Mucosa of stomach (tissue), 1 donor: ENCODE measurements around the gene PSME2.

Source experiments
- H3K27me3 ChIP-seq: one replicate; pipeline ENCODE4 v1.7.0; 2013; ENCODE audit warnings: mild to moderate bottlenecking, low read length; ENCODE audit not compliant: control insufficient read depth, insufficient read depth
- H3K36me3 ChIP-seq: one replicate; pipeline ENCODE4 v1.7.0; 2013; ENCODE audit warnings: low read length; ENCODE audit not compliant: control insufficient read depth, insufficient read depth
- H3K4me1 ChIP-seq: one replicate; pipeline ENCODE4 v1.7.0; 2013; ENCODE audit warnings: mild to moderate bottlenecking, low read length; ENCODE audit not compliant: control insufficient read depth, insufficient read depth
- H3K4me3 ChIP-seq: one replicate; pipeline ENCODE4 v1.7.0; 2013; ENCODE audit warnings: low read length
- H3K9ac ChIP-seq: one replicate; pipeline ENCODE4 v1.7.0; 2013; ENCODE audit warnings: mild to moderate bottlenecking, low read length, moderate library complexity
- H3K9me3 ChIP-seq: one replicate; pipeline ENCODE4 v1.7.0; 2013; ENCODE audit warnings: mild to moderate bottlenecking, low read length, moderate library complexity; ENCODE audit not compliant: control insufficient read depth
- donor health status: Pancreatic carcinoma.

PSME2 gene

DNA sequence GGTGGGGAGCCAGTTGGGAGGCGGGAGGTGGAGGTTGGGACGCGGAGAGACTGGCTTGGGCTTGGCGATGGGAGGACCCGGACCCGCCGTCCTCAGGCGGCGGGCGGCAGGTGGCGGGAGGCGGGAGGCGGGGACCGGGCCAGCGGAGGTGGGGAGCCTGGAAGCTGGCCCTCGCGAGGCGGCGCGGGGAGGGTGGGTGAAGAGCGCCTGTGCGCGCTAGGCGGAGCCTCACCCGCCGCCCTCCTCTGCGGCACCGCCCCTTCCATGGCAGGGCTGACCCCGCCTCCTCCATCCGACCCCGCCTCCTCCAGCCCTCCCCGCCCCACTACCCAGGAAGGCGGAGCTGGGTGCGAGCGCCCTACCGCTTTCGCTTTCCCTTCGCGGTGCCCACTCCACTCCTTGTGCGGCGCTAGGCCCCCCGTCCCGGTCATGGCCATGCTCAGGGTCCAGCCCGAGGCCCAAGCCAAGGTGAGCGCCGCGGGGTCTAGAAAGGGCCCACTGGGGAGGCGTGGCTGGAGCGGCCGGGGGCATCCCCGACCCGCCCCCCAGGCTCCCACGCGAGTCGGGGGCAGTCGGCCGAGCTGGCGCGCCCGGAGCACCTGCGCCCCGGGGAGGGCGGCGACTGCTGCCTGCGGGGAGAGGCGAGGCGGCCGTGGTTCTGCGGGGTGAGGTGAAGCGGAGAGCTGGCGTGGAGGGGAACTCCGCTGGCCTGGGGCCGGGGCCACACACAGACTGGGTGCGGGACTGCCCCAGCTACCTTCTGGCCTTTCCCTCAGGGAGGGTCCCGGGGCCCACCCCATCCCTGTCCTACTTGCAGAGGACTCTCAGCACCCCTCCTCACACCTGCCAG lies 10.4 kb downstream of the PSME2 start, which contains the start of gene PSME1:
Gene PSME1 (plus strand): TSS at position 361 of the 850 bp plus-strand sequence. CDS start 69 bp downstream, at position 430.
- peak within 1 kb of the TSS; percentile 33 for H3K4me3 ChIP-seq
- H3K4me1 ChIP-seq, result peaks cover 29% of the 10 kb centered on the region
- H3K9me3 ChIP-seq, result no peaks in the 10 kb centered on the region

GRCh38 chr14:24135584-24135833 lies 10.9 kb downstream of the PSME2 start:
- H3K27me3 ChIP-seq, result no peaks in the 10 kb centered on the region
- no peaks in the 10 kb centered on the region for H3K9me3 ChIP-seq
- H3K4me3 ChIP-seq, result peak overlapping the region; percentile 20
- H3K36me3 ChIP-seq, result no peaks in the 10 kb centered on the region
- peaks cover 29% of the 10 kb centered on the region for H3K4me1 ChIP-seq
- H3K9ac ChIP-seq, result peak overlapping the region; percentile 67

More for the DNA sequence above, 10.4 kb downstream of the PSME2 start, which contains the start of gene PSME1:
- Histone ChIP-seq H3K27me3 (no peaks in the 10 kb centered on the region), H3K9ac (peak within 1 kb of the TSS; percentile 87), H3K36me3 (no peaks in the 10 kb centered on the region)

DNA sequence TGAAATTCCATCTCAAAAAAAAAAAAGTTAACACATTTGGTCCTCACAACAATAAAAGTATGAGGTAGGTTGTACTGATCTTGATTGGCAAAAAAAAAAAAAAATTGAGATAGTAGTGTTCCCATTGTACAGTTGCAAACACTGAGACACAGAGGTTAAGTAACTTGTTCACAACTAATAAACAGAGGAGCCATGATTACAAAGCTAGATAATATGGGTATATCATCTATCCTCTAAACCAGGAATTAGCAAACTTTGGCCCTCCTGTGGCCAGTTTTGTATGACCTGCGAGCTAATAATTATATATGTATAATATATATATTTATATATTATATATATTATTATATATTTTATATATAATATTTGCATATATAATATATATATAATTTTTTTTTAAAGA lies 12.7 kb downstream of the PSME2 start:
- no peak overlapping the region for H3K4me3 ChIP-seq
- no peaks in the 10 kb centered on the region for H3K27me3 ChIP-seq
- peaks cover 24% of the 10 kb centered on the region for H3K4me1 ChIP-seq

DNA sequence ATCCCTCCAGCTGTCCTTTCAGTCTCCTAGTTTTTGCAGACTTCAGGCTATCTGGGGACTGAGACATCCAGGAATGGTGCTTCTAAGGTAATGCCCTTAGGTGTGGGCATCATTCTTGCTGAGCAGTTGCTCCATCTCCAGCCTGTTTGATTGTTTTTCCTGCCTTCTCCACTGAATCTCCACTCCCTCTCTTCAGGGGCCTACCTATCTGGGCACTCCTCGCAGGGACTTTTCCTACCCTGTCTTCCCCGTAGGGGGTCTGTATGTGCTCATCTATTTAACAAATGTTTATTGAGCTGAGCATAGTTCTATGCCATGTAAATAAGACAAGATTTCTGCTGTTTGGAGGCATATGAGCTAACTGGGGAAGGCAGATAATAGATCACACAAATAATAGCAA lies 13.4 kb downstream of the PSME2 start:
- Histone ChIP-seq H3K36me3 (no peaks in the 10 kb centered on the region), H3K9ac (no peak overlapping the region), H3K4me3 (no peak overlapping the region), H3K9me3 (no peaks in the 10 kb centered on the region), H3K4me1 (peaks cover 22% of the 10 kb centered on the region), H3K27me3 (no peaks in the 10 kb centered on the region)

More for the DNA sequence above, 12.7 kb downstream of the PSME2 start:
- Histone ChIP-seq H3K9ac (no peak overlapping the region), H3K9me3 (no peaks in the 10 kb centered on the region), H3K36me3 (no peaks in the 10 kb centered on the region)

DNA sequence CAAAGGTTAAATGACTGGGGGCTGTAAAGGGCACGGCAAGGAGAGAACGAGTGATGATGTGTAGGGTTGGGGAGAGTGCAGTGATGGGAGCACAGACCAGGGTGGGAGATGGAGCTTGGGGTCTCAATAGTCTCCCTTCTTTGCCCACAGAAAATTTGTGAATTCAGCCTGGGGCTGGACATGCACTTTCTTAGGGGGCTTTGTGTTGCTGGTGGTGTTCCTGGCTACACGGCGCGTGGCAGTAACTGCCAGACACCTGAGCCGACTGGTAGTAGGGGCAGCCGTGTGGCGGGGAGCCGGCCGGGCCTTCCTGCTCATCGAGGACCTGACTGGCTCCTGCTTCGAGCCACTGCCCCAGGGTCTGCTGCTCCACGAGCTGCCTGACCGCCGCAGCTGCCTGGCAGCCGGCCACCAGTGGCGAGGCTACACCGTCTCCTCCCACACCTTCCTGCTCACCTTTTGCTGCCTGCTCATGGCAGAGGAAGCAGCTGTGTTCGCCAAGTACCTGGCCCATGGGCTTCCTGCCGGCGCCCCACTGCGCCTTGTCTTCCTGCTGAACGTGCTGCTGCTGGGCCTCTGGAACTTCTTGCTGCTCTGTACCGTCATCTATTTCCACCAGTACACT lies 14.2 kb downstream of the PSME2 start:
- no peaks in the 10 kb centered on the region for H3K36me3 ChIP-seq
- no peaks in the 10 kb centered on the region for H3K9me3 ChIP-seq
- H3K4me3 ChIP-seq, result no peak overlapping the region
- H3K27me3 ChIP-seq, result no peaks in the 10 kb centered on the region
- H3K4me1 ChIP-seq, result peaks cover 14% of the 10 kb centered on the region
- no peak overlapping the region for H3K9ac ChIP-seq

DNA sequence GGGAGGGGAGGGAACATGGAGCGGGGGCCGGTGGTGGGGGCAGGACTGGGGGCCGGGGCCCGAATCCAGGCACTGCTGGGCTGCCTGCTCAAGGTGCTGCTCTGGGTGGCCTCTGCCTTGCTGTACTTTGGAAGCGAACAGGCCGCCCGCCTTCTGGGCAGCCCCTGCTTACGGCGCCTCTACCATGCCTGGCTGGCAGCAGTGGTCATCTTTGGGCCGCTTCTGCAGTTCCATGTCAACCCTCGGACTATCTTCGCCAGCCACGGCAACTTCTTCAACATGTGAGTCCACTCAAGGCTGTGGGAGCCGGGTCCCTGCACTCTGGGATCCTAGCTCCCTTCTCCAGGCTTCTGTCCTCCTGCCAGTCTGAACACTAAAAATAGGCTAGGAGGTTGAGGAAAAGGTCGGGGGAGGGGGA lies 14.9 kb downstream of the PSME2 start:
- no peaks in the 10 kb centered on the region for H3K36me3 ChIP-seq
- H3K9me3 ChIP-seq, result no peaks in the 10 kb centered on the region
- no peaks in the 10 kb centered on the region for H3K27me3 ChIP-seq
- no peak overlapping the region for H3K9ac ChIP-seq
- no peak overlapping the region for H3K4me3 ChIP-seq
- peaks cover 8% of the 10 kb centered on the region for H3K4me1 ChIP-seq

DNA sequence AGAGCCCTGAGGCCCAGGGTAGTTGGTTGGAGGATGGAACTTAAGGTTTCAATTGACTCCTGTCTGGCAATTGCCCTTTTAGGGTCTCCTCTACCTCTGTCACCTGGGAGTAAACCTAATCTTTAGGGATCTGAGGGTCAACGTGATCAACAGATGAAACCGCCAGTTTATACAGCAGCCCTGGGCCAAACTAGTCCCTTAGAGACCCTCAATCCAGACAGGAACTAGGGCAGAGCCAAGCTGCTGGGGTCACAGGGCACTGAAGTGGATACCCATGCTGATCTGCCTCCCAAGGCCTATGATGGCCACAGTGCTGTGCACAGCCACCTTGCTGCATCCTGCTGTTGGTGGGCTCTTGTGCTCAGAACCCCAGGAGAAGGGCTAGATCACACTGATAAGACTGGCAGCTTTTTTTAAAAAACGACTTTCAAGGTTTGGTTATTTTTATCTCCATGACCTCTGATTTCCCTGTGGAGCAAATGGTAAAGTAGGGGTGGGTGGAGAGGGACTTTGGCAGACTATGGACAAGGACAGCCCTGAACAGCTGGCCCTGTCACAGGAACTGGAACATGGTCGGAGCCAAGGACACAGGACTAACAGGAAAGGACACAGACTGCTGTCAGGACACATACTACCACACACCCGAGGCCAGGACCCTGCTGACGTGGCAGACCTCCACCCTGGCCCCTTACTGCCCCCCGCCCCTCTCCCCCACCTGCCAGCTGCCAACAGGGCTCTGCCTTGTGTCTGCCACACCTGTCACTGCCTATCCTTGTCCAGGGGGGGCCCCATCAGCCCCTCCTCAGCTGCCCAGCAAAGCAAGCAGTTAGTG lies 15.5 kb downstream of the PSME2 start:
- no peak overlapping the region for H3K9ac ChIP-seq

GRCh38 chr14:24130380-24130716 lies 16.1 kb downstream of the PSME2 start, which contains the start of gene FITM1:
Gene FITM1 (plus strand): TSS chr14:24130659. CDS start chr14:24131564, 905 bp downstream.
- Histone ChIP-seq H3K27me3 (no peaks in the 10 kb centered on the region), H3K9me3 (no peaks in the 10 kb centered on the region), H3K4me1 (peaks cover 5% of the 10 kb centered on the region), H3K4me3 (no peak within 1 kb of the TSS), H3K9ac (no peak within 1 kb of the TSS), H3K36me3 (no peaks in the 10 kb centered on the region)

More for the DNA sequence above, 15.5 kb downstream of the PSME2 start:
- H3K27me3 ChIP-seq, result no peaks in the 10 kb centered on the region
- H3K9me3 ChIP-seq, result no peaks in the 10 kb centered on the region
- H3K4me3 ChIP-seq, result no peak overlapping the region
- H3K4me1 ChIP-seq, result peaks cover 8% of the 10 kb centered on the region
- no peaks in the 10 kb centered on the region for H3K36me3 ChIP-seq

GRCh38 chr14:24129410-24129998 lies 16.9 kb downstream of the PSME2 start:
- Histone ChIP-seq H3K9me3 (no peaks in the 10 kb centered on the region), H3K9ac (no peak overlapping the region), H3K27me3 (no peaks in the 10 kb centered on the region), H3K4me3 (no peak overlapping the region), H3K36me3 (no peaks in the 10 kb centered on the region), H3K4me1 (peaks cover 3% of the 10 kb centered on the region)

DNA sequence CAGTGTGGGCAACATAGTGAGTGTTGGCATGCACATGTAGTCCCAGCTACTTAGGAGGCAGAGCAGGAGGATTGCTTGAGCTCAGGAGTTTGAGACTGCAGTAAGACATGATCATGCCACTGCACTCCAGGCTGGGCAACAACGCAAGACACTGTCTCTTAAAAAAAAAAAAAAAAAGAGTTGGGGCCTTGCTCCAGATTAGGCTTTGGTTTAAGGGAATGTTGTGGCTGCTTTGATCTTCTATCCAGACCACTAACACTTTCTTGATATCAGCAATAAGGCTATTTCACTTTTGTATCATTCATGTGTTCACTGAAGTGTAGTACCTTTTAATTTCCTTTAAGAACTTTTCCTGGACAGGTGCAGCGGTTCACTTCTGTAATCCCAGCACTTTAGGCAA lies 18.7 kb downstream of the PSME2 start:
- no peak overlapping the region for H3K4me3 ChIP-seq
- no peaks in the 10 kb centered on the region for H3K9me3 ChIP-seq
- no peaks in the 10 kb centered on the region for H3K36me3 ChIP-seq
- no peaks in the 10 kb centered on the region for H3K27me3 ChIP-seq
- peaks cover 3% of the 10 kb centered on the region for H3K4me1 ChIP-seq
- no peak overlapping the region for H3K9ac ChIP-seq

DNA sequence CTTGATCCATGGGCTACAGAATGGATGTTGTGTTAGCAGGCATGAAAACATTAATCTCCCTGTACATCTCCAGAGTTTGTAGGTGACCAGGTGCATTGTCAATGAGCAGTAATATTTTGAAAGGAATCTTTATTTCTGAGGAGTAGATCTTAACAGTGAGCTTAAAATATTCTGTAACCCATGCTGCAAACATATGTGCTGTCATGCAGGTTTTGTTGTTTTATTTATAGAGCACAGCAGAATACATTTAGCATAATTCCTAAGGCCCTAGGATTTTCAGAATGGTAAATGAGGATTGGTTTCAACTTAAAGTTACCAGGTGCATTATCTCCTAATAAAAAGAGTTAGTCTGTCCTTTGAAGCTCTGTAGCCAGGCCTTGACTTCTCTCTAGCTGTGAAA lies 19.5 kb downstream of the PSME2 start:
- Histone ChIP-seq H3K4me3 (no peak overlapping the region), H3K9me3 (no peaks in the 10 kb centered on the region), H3K27me3 (no peaks in the 10 kb centered on the region), H3K4me1 (no peaks in the 10 kb centered on the region), H3K9ac (no peak overlapping the region), H3K36me3 (no peaks in the 10 kb centered on the region)
